ENCODE results near the gene CFAP221. TPM values are rescaled to one million over a fixed set of nuclear protein-coding genes. Genes with fewer than 3 reads are reported as not detected.

The CFAP221 gene
- total RNA-seq, 5 donors from 2014 or later (not counting 1 experiment from before 2014, with no cell fraction given), result not detected

GRCh38 chr2:119550856-119551255 is 6.6 kb downstream of the CFAP221 start:
- no peak for ATAC-seq (replicated peaks in 1 of 4)
- H3K9me3 ChIP-seq, result no peaks in the 10 kb centered on the region
- WGBS (ENCODE audit: insufficient coverage), result 86% methylated on average over 1 of the region's 1 CpG
- Mint-ChIP-seq H3K9me3 (peaks cover 0 to 4% (median 0%) of the 10 kb centered on the region in 3 donors), H3K36me3 (no peaks in the 10 kb centered on the region), H3K27me3 (peaks cover 16 to 21% of the 10 kb centered on the region in 2 donors), H3K4me1 (no peaks in the 10 kb centered on the region), H3K27ac (no peak overlapping the region), H3K4me3 (no peak overlapping the region)
- peaks cover 0 to 10% of the 10 kb centered on the region in 2 experiments for H3K27me3 ChIP-seq (replicated peaks in 1 of 2; ENCODE audit: control insufficient read depth in 2 of 2, extremely low read depth in 1 of 2, insufficient read depth in 2 of 2, low read length in 1 of 2)
- no peak overlapping the region for H3K4me3 ChIP-seq (ENCODE audit: control insufficient read depth in 1 of 2, extremely low read depth in 1 of 2, low read length in 1 of 2)
- ChIA-PET CTCF (no interaction called here), POLR2A (interaction anchor here in 1 of 2 donors (0.7 kb wide), 1 partner anchor 16 kb away, joined by 3 read pairs; no protein-coding TSS in a partner anchor)
- DNase-seq, result no peak
- H3K36me3 ChIP-seq (ENCODE audit: control insufficient read depth in 2 of 2, extremely low read depth in 1 of 2, insufficient read depth in 1 of 2, low read length in 1 of 2), result no peaks in the 10 kb centered on the region
- H3K27ac ChIP-seq (ENCODE audit: low read length), result no peak overlapping the region
- no peaks in the 10 kb centered on the region for H3K4me1 ChIP-seq (ENCODE audit: control insufficient read depth in 1 of 2, extremely low read depth in 1 of 2, insufficient read depth in 2 of 2, low read length in 2 of 2)

- Mint-ChIP-seq H3K4me3 (no peak overlapping the region), H3K9me3 (no peaks in the 10 kb centered on the region), H3K27me3 (peaks cover 19 to 23% of the 10 kb centered on the region in 2 donors), H3K4me1 (no peaks in the 10 kb centered on the region), H3K27ac (no peak overlapping the region), H3K36me3 (no peaks in the 10 kb centered on the region)
- Histone ChIP-seq H3K27me3 (replicated peaks in 1 of 2; ENCODE audit: control insufficient read depth in 2 of 2, extremely low read depth in 1 of 2, insufficient read depth in 2 of 2, low read length in 1 of 2) (peaks cover 0 to 8% of the 10 kb centered on the region in 2 experiments), H3K36me3 (ENCODE audit: control insufficient read depth in 2 of 2, extremely low read depth in 1 of 2, insufficient read depth in 1 of 2, low read length in 1 of 2) (no peaks in the 10 kb centered on the region), H3K4me1 (ENCODE audit: control insufficient read depth in 1 of 2, extremely low read depth in 1 of 2, insufficient read depth in 2 of 2, low read length in 2 of 2) (no peaks in the 10 kb centered on the region), H3K4me3 (ENCODE audit: control insufficient read depth in 1 of 2, extremely low read depth in 1 of 2, low read length in 1 of 2) (no peak overlapping the region), H3K27ac (ENCODE audit: low read length) (no peak overlapping the region), H3K9me3 (no peaks in the 10 kb centered on the region)
- 54% methylated on average over 2 of the region's 3 CpGs for WGBS (ENCODE audit: insufficient coverage)
- ChIA-PET CTCF (no interaction called here), POLR2A (no interaction called here)
- ATAC-seq (replicated peaks in 1 of 4) (no peak), DNase-seq (no peak)
Measured at GRCh38 chr2:119552902-119553301, 8.7 kb downstream of the CFAP221 start.

- peaks cover 25% of the 10 kb centered on the region in 2 donors for H3K27me3 Mint-ChIP-seq
- CTCF ChIA-PET, result no interaction called here
- H3K36me3 Mint-ChIP-seq, result no peaks in the 10 kb centered on the region
- no peaks in the 10 kb centered on the region for H3K4me1 ChIP-seq (ENCODE audit: control insufficient read depth in 1 of 2, extremely low read depth in 1 of 2, insufficient read depth in 2 of 2, low read length in 2 of 2)
- no peaks in the 10 kb centered on the region for H3K9me3 Mint-ChIP-seq
- H3K27ac ChIP-seq (ENCODE audit: low read length), result no peak overlapping the region
- no peak overlapping the region for H3K4me3 ChIP-seq (ENCODE audit: control insufficient read depth in 1 of 2, extremely low read depth in 1 of 2, low read length in 1 of 2)
- peaks cover 0 to 11% of the 10 kb centered on the region in 2 experiments for H3K27me3 ChIP-seq (replicated peaks in 1 of 2; ENCODE audit: control insufficient read depth in 2 of 2, extremely low read depth in 1 of 2, insufficient read depth in 2 of 2, low read length in 1 of 2)
- H3K4me3 Mint-ChIP-seq, result no peak overlapping the region
- H3K9me3 ChIP-seq, result no peaks in the 10 kb centered on the region
- H3K27ac Mint-ChIP-seq, result no peak overlapping the region
- ATAC-seq (replicated peaks in 1 of 4) (no peak), DNase-seq (no peak)
- WGBS (ENCODE audit: insufficient coverage), result 80% methylated on average over 2 of the region's 7 CpGs
- H3K4me1 Mint-ChIP-seq, result no peaks in the 10 kb centered on the region
- POLR2A ChIA-PET, result no interaction called here
- H3K36me3 ChIP-seq (ENCODE audit: control insufficient read depth in 2 of 2, extremely low read depth in 1 of 2, insufficient read depth in 1 of 2, low read length in 1 of 2), result no peaks in the 10 kb centered on the region
Measured at GRCh38 chr2:119553687-119554344, 9.6 kb downstream of the CFAP221 start.

- Mint-ChIP-seq H3K36me3 (no peaks in the 10 kb centered on the region), H3K4me1 (no peaks in the 10 kb centered on the region), H3K27ac (no peak overlapping the region), H3K4me3 (no peak overlapping the region), H3K9me3 (peaks cover 0 to 11% (median 11%) of the 10 kb centered on the region in 3 donors), H3K27me3 (no peaks in the 10 kb centered on the region)
- WGBS (ENCODE audit: insufficient coverage), result 20% methylated on average over 1 of the region's 2 CpGs
- H3K9me3 ChIP-seq, result no peaks in the 10 kb centered on the region
- no peak for ATAC-seq (replicated peaks in 1 of 4)
- H3K27ac ChIP-seq (ENCODE audit: low read length), result no peak overlapping the region
- H3K4me3 ChIP-seq (ENCODE audit: control insufficient read depth in 1 of 2, extremely low read depth in 1 of 2, low read length in 1 of 2), result no peak overlapping the region
- H3K4me1 ChIP-seq (ENCODE audit: control insufficient read depth in 1 of 2, extremely low read depth in 1 of 2, insufficient read depth in 2 of 2, low read length in 2 of 2), result no peaks in the 10 kb centered on the region
- no peak for DNase-seq
- no peaks in the 10 kb centered on the region for H3K36me3 ChIP-seq (ENCODE audit: control insufficient read depth in 2 of 2, extremely low read depth in 1 of 2, insufficient read depth in 1 of 2, low read length in 1 of 2)
- POLR2A ChIA-PET, result no interaction called here
- CTCF ChIA-PET, result no interaction called here
- no peaks in the 10 kb centered on the region for H3K27me3 ChIP-seq (replicated peaks in 1 of 2; ENCODE audit: control insufficient read depth in 2 of 2, extremely low read depth in 1 of 2, insufficient read depth in 2 of 2, low read length in 1 of 2)
Measured at GRCh38 chr2:119565481-119565880, 21.2 kb downstream of the CFAP221 start.

GRCh38 chr2:119567292-119567691 is 23.0 kb downstream of the CFAP221 start:
- Mint-ChIP-seq H3K27ac (no peak overlapping the region), H3K36me3 (no peaks in the 10 kb centered on the region), H3K27me3 (no peaks in the 10 kb centered on the region), H3K9me3 (peaks cover 0 to 11% (median 11%) of the 10 kb centered on the region in 3 donors), H3K4me1 (no peaks in the 10 kb centered on the region), H3K4me3 (no peak overlapping the region)
- Histone ChIP-seq H3K9me3 (no peaks in the 10 kb centered on the region), H3K36me3 (ENCODE audit: control insufficient read depth in 2 of 2, extremely low read depth in 1 of 2, insufficient read depth in 1 of 2, low read length in 1 of 2) (no peaks in the 10 kb centered on the region), H3K4me3 (ENCODE audit: control insufficient read depth in 1 of 2, extremely low read depth in 1 of 2, low read length in 1 of 2) (no peak overlapping the region), H3K4me1 (ENCODE audit: control insufficient read depth in 1 of 2, extremely low read depth in 1 of 2, insufficient read depth in 2 of 2, low read length in 2 of 2) (no peaks in the 10 kb centered on the region), H3K27ac (ENCODE audit: low read length) (no peak overlapping the region), H3K27me3 (replicated peaks in 1 of 2; ENCODE audit: control insufficient read depth in 2 of 2, extremely low read depth in 1 of 2, insufficient read depth in 2 of 2, low read length in 1 of 2) (peaks cover 0 to 4% of the 10 kb centered on the region in 2 experiments)
- DNase-seq (no peak), ATAC-seq (replicated peaks in 1 of 4) (no peak)
- ChIA-PET POLR2A (no interaction called here), CTCF (no interaction called here)

GRCh38 chr2:119574108-119574815 is 30.0 kb downstream of the CFAP221 start:
- CTCF ChIA-PET, result no interaction called here
- Mint-ChIP-seq H3K27me3 (peaks cover 9 to 25% of the 10 kb centered on the region in 2 donors), H3K27ac (no peak overlapping the region), H3K4me1 (no peaks in the 10 kb centered on the region), H3K9me3 (peaks cover 5 to 14% (median 10%) of the 10 kb centered on the region in 3 donors), H3K36me3 (no peaks in the 10 kb centered on the region), H3K4me3 (no peak overlapping the region)
- POLR2A ChIA-PET, result no interaction called here
- no peak overlapping the region for H3K4me3 ChIP-seq (ENCODE audit: control insufficient read depth in 1 of 2, extremely low read depth in 1 of 2, low read length in 1 of 2)
- ATAC-seq (replicated peaks in 1 of 4) (no peak), DNase-seq (no peak)
- H3K27me3 ChIP-seq (replicated peaks in 1 of 2; ENCODE audit: control insufficient read depth in 2 of 2, extremely low read depth in 1 of 2, insufficient read depth in 2 of 2, low read length in 1 of 2), result peaks cover 0 to 15% of the 10 kb centered on the region in 2 experiments
- H3K36me3 ChIP-seq (ENCODE audit: control insufficient read depth in 2 of 2, extremely low read depth in 1 of 2, insufficient read depth in 1 of 2, low read length in 1 of 2), result no peaks in the 10 kb centered on the region
- H3K9me3 ChIP-seq, result no peaks in the 10 kb centered on the region
- no CpG with 5 or more reads among the region's 3 CpGs for WGBS (ENCODE audit: insufficient coverage)
- H3K4me1 ChIP-seq (ENCODE audit: control insufficient read depth in 1 of 2, extremely low read depth in 1 of 2, insufficient read depth in 2 of 2, low read length in 2 of 2), result no peaks in the 10 kb centered on the region
- no peak overlapping the region for H3K27ac ChIP-seq (ENCODE audit: low read length)
